GM13976 (cell line): ENCODE measurements around the gene FBLN2.

Experiments
- DNase-seq: peaks from one replicate; pipeline ENCODE4 v3.0.0; 2012; ENCODE audit warnings: low spot score
- CTCF ChIP-seq: IDR thresholded peaks from 2 replicates; pipeline ENCODE4 v1.5.1; 2012; ENCODE audit warnings: borderline replicate concordance, mild to moderate bottlenecking; ENCODE audit not compliant: insufficient read depth; ENCODE audit errors: extremely low read depth, missing control alignments, control extremely low read depth
- in situ Hi-C: fragments of 300-500 bp; cut with MboI; formaldehyde crosslinking; loops from one replicate; pipeline ENCODE4 v1.12.0; 2022; ENCODE audit warnings: low sequenced_read_pairs, mixed read lengths, inconsistent platforms; ENCODE audit not compliant: unreplicated experiment

Gene FBLN2

GRCh38 chr3:13525827-13526625, 22.9 kb upstream of the FBLN2 start:
- no peak for TF ChIP-seq CTCF
- no peak for DNase-seq
- in situ Hi-C loops: no loop called here

GRCh38 chr3:13526626-13526949, 22.3 kb upstream of the FBLN2 start:
- no peak for TF ChIP-seq CTCF
- in situ Hi-C loops: no loop called here
- no peak for DNase-seq

- in situ Hi-C loops: no loop called here
- no peak for TF ChIP-seq CTCF
- DNase-seq: no peak
Observed at GRCh38 chr3:13528217-13528867, 20.6 kb upstream of the FBLN2 start.

- in situ Hi-C loops: no loop called here
- no peak for DNase-seq
Observed at GRCh38 chr3:13529196-13530112, 19.5 kb upstream of the FBLN2 start.

GRCh38 chr3:13530241-13531009, 18.5 kb upstream of the FBLN2 start:
- no peak for TF ChIP-seq CTCF
- in situ Hi-C loops: no loop called here

More at GRCh38 chr3:13529196-13530112, 19.5 kb upstream of the FBLN2 start:
- no peak for TF ChIP-seq CTCF

GRCh38 chr3:13532085-13532484, 16.8 kb upstream of the FBLN2 start:
- no peak for DNase-seq
- in situ Hi-C loops: no loop called here
- no peak for TF ChIP-seq CTCF

More at GRCh38 chr3:13530241-13531009, 18.5 kb upstream of the FBLN2 start:
- no peak for DNase-seq
